Left renal pelvis (tissue), 4 donors: ENCODE results near the gene NHERF1. TPM values are rescaled to one million over a fixed set of nuclear protein-coding genes. Genes with fewer than 3 reads are reported as not detected.

ENCODE experiments used
- DNase-seq, 4 donors: peaks; one replicate each; pipeline ENCODE4 v3.0.0-alpha.2; 2013; ENCODE audit warnings: low read depth in 4 of 4, low spot score in 3 of 4
- polyA plus RNA-seq, 4 donors: library from polyadenylated mRNA; unstranded; fragments of 120-200 nt; gene quantifications; one replicate each; pipeline ENCODE4 v1.2.1, GENCODE V29; 2013; ENCODE audit not compliant: insufficient read length in 4 of 4

The NHERF1 gene
- polyA plus RNA-seq: 100 to 1,000 TPM in 3 of 4 donors, 10 to 100 TPM in 1; 22.4 to 179 (median 151) TPM

- peak in 3 of 4 donors; percentile 71 to 87 (median 82) for DNase-seq
Observed at GRCh38 chr17:74748529-74749278, at the start of gene NHERF1. Gene NHERF1 (plus strand): TSS chr17:74748628. CDS start chr17:74748847, 219 bp downstream.

GRCh38 chr17:74699236-74699635 lies 49.2 kb upstream of the NHERF1 start:
- DNase-seq: no peak

- no peak for DNase-seq
Observed at GRCh38 chr17:74702116-74702871, 46.1 kb upstream of the NHERF1 start.

- no peak for DNase-seq
Observed at GRCh38 chr17:74703311-74703710, 45.1 kb upstream of the NHERF1 start.

GRCh38 chr17:74704544-74704943 lies 43.9 kb upstream of the NHERF1 start:
- no peak for DNase-seq

GRCh38 chr17:74711058-74711824 lies 37.2 kb upstream of the NHERF1 start:
- DNase-seq: no peak

GRCh38 chr17:74712301-74712700 lies 36.1 kb upstream of the NHERF1 start:
- no peak for DNase-seq

- DNase-seq: no peak
Observed at GRCh38 chr17:74712756-74713155, 35.7 kb upstream of the NHERF1 start, which contains the start of gene CD300LF. Gene CD300LF (minus strand): TSS chr17:74712923. CDS start chr17:74712866, 57 bp downstream.

GRCh38 chr17:74713171-74713755 lies 35.2 kb upstream of the NHERF1 start:
- no peak for DNase-seq

GRCh38 chr17:74715144-74715543 lies 33.3 kb upstream of the NHERF1 start:
- no peak for DNase-seq

GRCh38 chr17:74720506-74720905 lies 27.9 kb upstream of the NHERF1 start:
- no peak for DNase-seq

GRCh38 chr17:74722782-74723181 lies 25.6 kb upstream of the NHERF1 start:
- DNase-seq: no peak

GRCh38 chr17:74723891-74724290 lies 24.5 kb upstream of the NHERF1 start:
- DNase-seq: no peak

GRCh38 chr17:74725111-74725510 lies 23.3 kb upstream of the NHERF1 start:
- DNase-seq: no peak

GRCh38 chr17:74728033-74728701 lies 20.3 kb upstream of the NHERF1 start:
- DNase-seq: no peak

GRCh38 chr17:74728702-74729075 lies 19.7 kb upstream of the NHERF1 start:
- no peak for DNase-seq

- no peak for DNase-seq
Observed at GRCh38 chr17:74729368-74729767, 19.1 kb upstream of the NHERF1 start.

GRCh38 chr17:74729866-74730265 lies 18.6 kb upstream of the NHERF1 start:
- no peak for DNase-seq

GRCh38 chr17:74730491-74731346 lies 17.7 kb upstream of the NHERF1 start:
- no peak for DNase-seq
